Left ventricle myocardium inferior (tissue), 1 donor: ENCODE data around the gene UBE3B. TPM values are rescaled to one million over a fixed set of nuclear protein-coding genes. Genes with fewer than 3 reads are reported as not detected.

Experiments
- DNase-seq: peaks from one replicate; pipeline ENCODE4 v3.0.0-alpha.2; 2020
- H3K27ac ChIP-seq: fragments of 200-600 bp; replicated peaks from 2 replicates; pipeline ENCODE4 v1.8.0; 2021
- H3K27me3 ChIP-seq: fragments of 200-600 bp; 2 replicates; pipeline ENCODE4 v1.8.0; 2021; ENCODE audit warnings: low read depth
- H3K36me3 ChIP-seq: fragments of 200-600 bp; 2 replicates; pipeline ENCODE4 v1.8.0; 2021
- H3K4me1 ChIP-seq: fragments of 200-600 bp; 2 replicates; pipeline ENCODE4 v1.8.0; 2021
- H3K4me3 ChIP-seq: fragments of 200-600 bp; 2 replicates; pipeline ENCODE4 v1.8.0; 2021; ENCODE audit warnings: mild to moderate bottlenecking, moderate library complexity
- H3K9me3 ChIP-seq: fragments of 200-600 bp; replicated peaks from 2 replicates; pipeline ENCODE4 v1.8.0; 2021
- CTCF ChIP-seq: fragments of 200-600 bp; IDR thresholded peaks from 2 replicates; pipeline ENCODE4 v1.8.0; 2021; ENCODE audit warnings: antibody characterized with exemption, mild to moderate bottlenecking, borderline replicate concordance
- intact Hi-C: fragments of 100-400 bp; cut with micrococcal nuclease; formaldehyde crosslinking; loops from one replicate; pipeline ENCODE4 v1.11.0; 2022
- total RNA-seq: library from RNA; stranded (reverse); fragmentation: NEBNext Ultra II Directional; extraction: Animal tissue kit (Norgen Biotek cat#: 25700); gene quantifications from one replicate; pipeline ENCODE4 v1.2.1, GENCODE V29; 2021
- donor health status: DM: no; HTN: yes; CAD: no; lungs with severe emphysema.

Gene UBE3B
- total RNA-seq, 1 donor from 2014 or later = 56.0 TPM

GRCh38 chr12:109553906-109554500 is 76.6 kb downstream of the UBE3B start:
- Histone ChIP-seq H3K27ac (no peak overlapping the region), H3K4me1 (no peaks in the 10 kb centered on the region), H3K27me3 (peaks cover 20% of the 10 kb centered on the region), H3K36me3 (peaks cover 13% of the 10 kb centered on the region), H3K9me3 (no peaks in the 10 kb centered on the region), H3K4me3 (no peak overlapping the region)
- TF ChIP-seq CTCF = no peak
- no peak for DNase-seq
- intact Hi-C loops = no loop called here

DNA sequence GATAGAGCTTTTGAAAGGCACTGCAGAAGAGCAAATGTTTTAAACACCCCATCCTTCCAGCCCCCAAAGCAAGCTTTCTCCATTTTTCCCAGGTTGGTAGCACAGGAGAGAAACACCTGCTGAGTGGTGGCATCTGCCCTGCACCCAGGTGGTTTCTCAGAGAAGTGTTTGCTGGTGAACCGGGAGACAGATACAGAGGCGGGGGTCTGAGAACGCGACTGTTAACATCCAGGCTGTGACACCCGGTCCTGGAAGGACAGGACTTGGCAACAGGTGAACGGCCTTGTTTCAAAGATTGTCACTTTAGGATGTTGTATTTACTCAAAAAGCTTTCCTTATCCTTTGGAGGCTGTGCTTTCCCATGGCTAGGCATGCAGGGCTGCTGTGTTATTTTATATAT is 77.3 kb downstream of the UBE3B start:
- peaks cover 15% of the 10 kb centered on the region for H3K27me3 ChIP-seq
- peaks cover 13% of the 10 kb centered on the region for H3K36me3 ChIP-seq
- H3K27ac ChIP-seq = no peak overlapping the region
- no peaks in the 10 kb centered on the region for H3K9me3 ChIP-seq
- DNase-seq = no peak
- no peak overlapping the region for H3K4me3 ChIP-seq
- intact Hi-C loops = no loop called here
- no peaks in the 10 kb centered on the region for H3K4me1 ChIP-seq
- no peak for TF ChIP-seq CTCF

DNA sequence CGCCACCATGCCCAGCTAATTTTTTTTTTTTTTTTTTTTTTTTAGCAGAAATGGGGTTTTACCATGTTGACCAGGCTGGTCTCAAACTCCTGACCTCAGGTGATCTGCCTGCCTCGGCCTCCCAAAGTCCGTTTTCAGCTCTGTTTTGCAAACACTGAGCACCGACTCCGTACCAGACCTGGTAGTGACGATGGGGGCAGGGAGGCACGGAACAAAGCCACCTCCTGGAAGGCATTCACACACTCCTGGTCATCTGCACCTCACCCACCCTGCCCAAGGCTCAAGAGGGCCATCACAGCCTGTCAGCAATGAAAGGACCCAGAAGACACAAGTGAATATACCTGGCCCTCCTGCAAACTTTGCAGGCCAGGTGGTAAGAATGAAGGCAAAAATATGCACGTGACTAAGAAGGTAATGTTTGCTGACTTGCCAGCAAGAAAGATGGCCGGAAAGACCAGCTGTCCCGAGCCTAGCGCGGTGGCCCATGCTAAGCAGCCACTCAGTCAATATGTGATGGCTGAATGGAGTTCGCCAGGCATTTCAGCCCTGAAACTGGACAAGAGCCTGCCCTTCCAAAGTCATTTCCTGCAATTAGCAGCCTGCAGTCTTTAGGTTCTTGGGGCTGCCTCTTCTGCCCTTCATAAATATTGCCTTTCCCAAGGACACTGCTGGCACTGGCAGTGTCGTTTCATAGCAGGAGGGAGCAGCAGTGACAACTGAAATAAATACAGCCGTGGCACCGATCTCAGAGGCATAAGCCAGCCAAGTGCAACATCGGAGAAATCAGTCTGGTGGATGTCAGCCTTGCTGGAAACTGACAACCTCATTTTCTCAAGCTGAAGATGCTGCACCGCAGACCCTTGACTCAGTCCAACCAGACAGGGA is 78.2 kb downstream of the UBE3B start:
- intact Hi-C loops = no loop called here
- Histone ChIP-seq H3K9me3 (no peaks in the 10 kb centered on the region), H3K4me3 (no peak overlapping the region), H3K4me1 (no peaks in the 10 kb centered on the region), H3K36me3 (peaks cover 13% of the 10 kb centered on the region), H3K27me3 (peaks cover 8% of the 10 kb centered on the region), H3K27ac (no peak overlapping the region)
- TF ChIP-seq CTCF = no peak
- DNase-seq = no peak

GRCh38 chr12:109557200-109557599 is 79.8 kb downstream of the UBE3B start:
- H3K36me3 ChIP-seq = peaks cover 23% of the 10 kb centered on the region
- DNase-seq = no peak
- no peak overlapping the region for H3K27ac ChIP-seq

DNA sequence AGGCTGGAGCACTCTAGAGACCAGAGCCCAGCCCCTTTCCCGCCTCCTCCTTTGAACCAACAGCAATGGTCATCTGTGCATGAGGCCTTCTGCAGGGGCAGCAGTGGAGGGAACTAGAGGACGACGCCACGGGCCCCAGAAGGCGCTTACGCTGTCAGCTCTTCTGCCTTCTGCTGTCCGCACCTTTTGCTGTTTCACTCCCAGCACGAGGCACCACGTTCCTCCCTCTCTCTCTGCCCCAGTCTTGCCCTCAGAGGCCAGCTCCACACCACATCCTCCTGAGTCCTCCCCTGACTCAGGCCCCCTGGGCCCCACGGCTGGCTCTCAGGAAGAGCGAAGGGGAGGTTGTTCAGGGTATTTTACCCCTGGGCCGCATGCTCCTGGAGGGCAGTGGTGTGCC is 80.4 kb downstream of the UBE3B start:
- H3K36me3 ChIP-seq = peaks cover 29% of the 10 kb centered on the region
- DNase-seq = no peak
- no peak for TF ChIP-seq CTCF
- peaks cover 3% of the 10 kb centered on the region for H3K27me3 ChIP-seq
- no peak overlapping the region for H3K27ac ChIP-seq
- peaks cover under 1% of the 10 kb centered on the region for H3K4me1 ChIP-seq
- H3K9me3 ChIP-seq = no peaks in the 10 kb centered on the region
- no peak overlapping the region for H3K4me3 ChIP-seq
- intact Hi-C loops = no loop called here

More at GRCh38 chr12:109557200-109557599, 79.8 kb downstream of the UBE3B start:
- Histone ChIP-seq H3K4me1 (no peaks in the 10 kb centered on the region), H3K9me3 (no peaks in the 10 kb centered on the region), H3K27me3 (peaks cover 8% of the 10 kb centered on the region), H3K4me3 (no peak overlapping the region)
- intact Hi-C loops = no loop called here
- TF ChIP-seq CTCF = no peak
